ENCODE measurements around the gene CEP152.

- peak; percentile 38 to 49 (median 40) for TF ChIP-seq CTCF (IDR thresholded peaks at IDR 0.05)
- no peak for TF ChIP-seq POLR2A (IDR thresholded peaks at IDR 0.05; ENCODE audit: low read depth)
- TF ChIP-seq EP300 (IDR thresholded peaks at IDR 0.05) = no peak
- no peak for TF ChIP-seq POLR2AphosphoS5 (IDR thresholded peaks at IDR 0.05)
Observed at GRCh38 chr15:48800811-48801455, 9.9 kb downstream of the CEP152 start.

Measured in esophagus muscularis mucosa (tissue), 4 donors.